Aorta (tissue), 5 donors: ENCODE data around the gene TMEM132C. TPM values are rescaled to one million over a fixed set of nuclear protein-coding genes. Genes with fewer than 3 reads are reported as not detected.

Experiments used
- ATAC-seq: fragments of 200-7000 bp; cut with Tn5 transposase; one replicate; pipeline ENCODE4 v1.9.1; 2022; ENCODE audit warnings: moderate library complexity; ENCODE audit not compliant: low FRiP score
- DNase-seq, 2 donors: peaks; one replicate each; pipeline ENCODE4 v3.0.0-alpha.2; 2020
- H3K27ac ChIP-seq, 2 donors: one replicate each; pipeline ENCODE4 v1.5.1; 2013; ENCODE audit warnings: low read length in 2 of 2, mild to moderate bottlenecking in 2 of 2, moderate library complexity in 2 of 2, control low read depth in 1 of 2, inconsistent platforms in 1 of 2, low read depth in 1 of 2
- H3K27me3 ChIP-seq, 2 donors: one replicate each; pipeline ENCODE4 v1.6.1; 2013; ENCODE audit warnings: control low read depth in 1 of 2, low read length in 1 of 2, mild to moderate bottlenecking in 1 of 2, moderate library complexity in 1 of 2; ENCODE audit not compliant: insufficient read depth in 2 of 2, control insufficient read depth in 1 of 2
- H3K36me3 ChIP-seq, 2 donors: one replicate each; pipeline ENCODE4 v1.6.1; 2013; ENCODE audit warnings: control low read depth in 1 of 2, low read length in 1 of 2, mild to moderate bottlenecking in 1 of 2; ENCODE audit not compliant: insufficient read depth in 2 of 2, control insufficient read depth in 1 of 2
- H3K4me1 ChIP-seq, 2 donors: one replicate each; pipeline ENCODE4 v1.6.1; 2013; ENCODE audit warnings: low read length in 2 of 2, control low read depth in 1 of 2, mild to moderate bottlenecking in 1 of 2, moderate library complexity in 1 of 2; ENCODE audit not compliant: insufficient read depth in 2 of 2, control insufficient read depth in 1 of 2
- H3K4me3 ChIP-seq, 2 donors: one replicate each; pipeline ENCODE4 v1.5.1; 2013; ENCODE audit warnings: low read length in 2 of 2, control low read depth in 1 of 2, mild to moderate bottlenecking in 1 of 2
- H3K9me3 ChIP-seq: one replicate; pipeline ENCODE4 v1.6.1; 2013; ENCODE audit warnings: mild to moderate bottlenecking, low read length; ENCODE audit not compliant: control insufficient read depth
- WGBS, 2 donors: extraction: QIAGEN DNeasy Blood & Tissue Kit; methylation state at CpG; one replicate each; pipeline ENCODE4 v1.1.7; 2013; 5-methylcytosine and 5-hydroxymethylcytosine counted together
- intact Hi-C, 2 donors: fragments of 100-400 bp; cut with DNase I; formaldehyde crosslinking; loops; one replicate each; pipeline versions ENCODE4 v1.14.2 to v1.15.0; 2022
- polyA plus RNA-seq, 2 donors: library from polyadenylated mRNA; stranded (reverse); fragments of 200-250 nt; gene quantifications; one replicate each; pipeline ENCODE4 v1.2.3, GENCODE V29; 2013
- total RNA-seq, 2 donors: library from RNA; stranded (reverse); fragmentation: NEBNext Ultra II Directional; extraction: Animal tissue kit (Norgen Biotek cat#: 25700); gene quantifications; one replicate each; pipeline ENCODE4 v1.2.1, GENCODE V29; 2021
- donor health status: healthy with polysubstance abuse.
- donor health status: Bipolar disorder and iron deficiency.
- donor health status: DM: no; HTN: no; CAD: no.
- donor health status: DM: no; HTN: no; CAD: no.
- donor health status: DM: yes; HTN: yes; CAD: no.

The TMEM132C gene
- total and polyA plus RNA-seq, 4 donors, result 0.49 to 0.78 TPM; not detected in 2

GRCh38 chr12:128381946-128382345 is 115.0 kb downstream of the TMEM132C start:
- Histone ChIP-seq H3K9me3 (no peaks in the 10 kb centered on the region), H3K27me3 (no peaks in the 10 kb centered on the region), H3K36me3 (no peaks in the 10 kb centered on the region), H3K27ac (no peak overlapping the region), H3K4me3 (no peak overlapping the region), H3K4me1 (no peaks in the 10 kb centered on the region)
- intact Hi-C loops, result no loop called here
- DNase-seq (no peak), ATAC-seq (no peak)
- 29 to 32% methylated on average over 10 of the region's 10 CpGs for WGBS, 2 donors

DNA sequence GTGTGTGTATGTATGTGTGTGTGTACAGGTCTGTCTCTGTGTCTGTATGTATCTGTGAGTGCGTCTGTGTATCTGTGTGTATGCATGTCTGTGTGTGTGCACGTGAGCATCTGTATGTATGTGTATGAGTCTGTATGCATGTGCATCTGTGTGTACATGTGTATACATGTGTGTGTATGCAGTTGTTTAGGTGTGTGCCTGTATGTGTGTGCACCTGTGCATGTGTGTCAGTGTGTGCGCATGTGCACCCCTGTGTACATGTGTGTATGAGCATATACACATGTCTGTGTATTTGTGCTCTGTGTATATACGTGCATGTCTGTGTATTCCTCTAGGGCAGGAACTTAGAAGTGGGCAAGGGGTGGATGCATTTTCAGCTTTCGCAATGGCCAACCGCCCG is 116.0 kb downstream of the TMEM132C start:
- intact Hi-C loops, result no loop called here
- no peaks in the 10 kb centered on the region for H3K27me3 ChIP-seq
- H3K27ac ChIP-seq, result no peak overlapping the region
- no peak overlapping the region for H3K4me3 ChIP-seq
- no peaks in the 10 kb centered on the region for H3K36me3 ChIP-seq
- no peak for DNase-seq
- WGBS, 2 donors, result 80 to 86% methylated on average over 7 of the region's 7 CpGs
- no peaks in the 10 kb centered on the region for H3K4me1 ChIP-seq
- H3K9me3 ChIP-seq, result no peaks in the 10 kb centered on the region
- no peak for ATAC-seq

GRCh38 chr12:128383357-128383937 is 116.5 kb downstream of the TMEM132C start:
- no peaks in the 10 kb centered on the region for H3K27me3 ChIP-seq

GRCh38 chr12:128385736-128386135 is 118.8 kb downstream of the TMEM132C start:
- no peak overlapping the region for H3K27ac ChIP-seq
- no peaks in the 10 kb centered on the region for H3K4me1 ChIP-seq
- WGBS, 2 donors, result 92 to 95% methylated on average over 9 of the region's 9 CpGs
- no peak overlapping the region for H3K4me3 ChIP-seq
- H3K27me3 ChIP-seq, result no peaks in the 10 kb centered on the region
- H3K9me3 ChIP-seq, result no peaks in the 10 kb centered on the region
- intact Hi-C loops, result no loop called here
- no peak for DNase-seq
- H3K36me3 ChIP-seq, result no peaks in the 10 kb centered on the region
- no peak for ATAC-seq

More at GRCh38 chr12:128383357-128383937, 116.5 kb downstream of the TMEM132C start:
- no peak overlapping the region for H3K27ac ChIP-seq
- H3K9me3 ChIP-seq, result no peaks in the 10 kb centered on the region
- DNase-seq, result no peak
- intact Hi-C loops, result no loop called here
- H3K4me1 ChIP-seq, result no peaks in the 10 kb centered on the region
- H3K36me3 ChIP-seq, result no peaks in the 10 kb centered on the region
- H3K4me3 ChIP-seq, result no peak overlapping the region
- no peak for ATAC-seq
- WGBS, 2 donors, result 40 to 49% methylated on average over 18 of the region's 18 CpGs

DNA sequence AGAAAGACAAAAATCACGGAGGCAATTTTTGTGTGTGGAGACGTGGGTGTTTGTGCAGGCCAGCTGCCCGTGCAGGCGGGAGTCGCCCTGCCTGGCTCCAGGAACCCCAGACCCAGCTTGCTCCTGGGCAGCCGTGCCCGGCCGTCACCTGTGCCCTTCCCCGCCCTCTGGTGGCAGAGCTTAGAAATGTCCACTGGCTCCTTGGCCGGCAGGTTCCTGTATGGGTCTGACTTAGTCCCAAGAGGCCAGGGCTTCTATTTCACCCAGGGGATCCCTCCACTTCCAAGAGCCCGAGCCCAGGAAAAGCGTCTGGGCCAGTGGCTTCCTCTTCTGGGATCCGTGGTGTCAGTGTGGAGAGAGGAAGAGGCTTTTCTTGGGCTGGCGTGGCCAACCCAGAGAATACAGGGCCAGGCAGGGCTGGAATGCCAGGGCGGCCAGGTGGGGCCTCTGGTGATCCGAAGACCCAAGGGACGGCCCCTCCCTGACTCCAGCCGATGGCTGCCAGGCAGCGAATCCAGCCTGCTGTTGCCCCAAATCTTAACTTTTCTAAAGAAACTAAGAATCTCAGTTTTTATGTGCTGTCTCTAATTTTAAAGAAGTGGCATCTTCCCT is 120.9 kb downstream of the TMEM132C start:
- Histone ChIP-seq H3K27me3 (no peaks in the 10 kb centered on the region), H3K36me3 (no peaks in the 10 kb centered on the region), H3K4me3 (no peak overlapping the region), H3K4me1 (no peaks in the 10 kb centered on the region), H3K9me3 (no peaks in the 10 kb centered on the region), H3K27ac (no peak overlapping the region)
- intact Hi-C loops, result no loop called here
- ATAC-seq, result no peak
- 15 to 18% methylated on average over 19 of the region's 19 CpGs for WGBS, 2 donors
- DNase-seq, result no peak

- Histone ChIP-seq H3K27me3 (no peaks in the 10 kb centered on the region), H3K9me3 (peaks cover under 1% of the 10 kb centered on the region), H3K36me3 (no peaks in the 10 kb centered on the region), H3K27ac (no peak overlapping the region), H3K4me1 (no peaks in the 10 kb centered on the region), H3K4me3 (no peak overlapping the region)
- DNase-seq (no peak), ATAC-seq (peak; percentile 58)
- 21 to 45% methylated on average over 14 of the region's 14 CpGs for WGBS, 2 donors
- intact Hi-C loops, result no loop called here
Observed at GRCh38 chr12:128388461-128389000, 121.6 kb downstream of the TMEM132C start.

DNA sequence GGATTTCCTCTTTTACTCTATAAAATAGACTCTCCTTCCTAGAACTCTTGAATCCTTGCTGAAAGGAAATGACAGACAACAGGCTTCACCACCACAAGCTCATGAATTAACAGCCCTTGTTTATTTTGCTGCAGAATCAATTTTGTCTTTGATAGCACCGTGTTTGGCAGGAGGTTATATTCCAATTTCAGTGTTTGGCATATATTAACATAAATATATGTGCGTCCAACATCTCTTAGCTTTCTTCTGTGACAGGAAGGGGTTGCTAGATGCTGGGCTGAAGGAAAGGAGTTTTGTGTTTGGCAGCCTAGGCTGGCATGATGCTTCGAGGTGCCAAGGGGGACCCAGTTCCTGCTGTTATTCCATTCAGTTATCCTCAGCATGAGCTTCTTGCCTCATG is 126.4 kb downstream of the TMEM132C start:
- WGBS, 2 donors, result 55 to 58% methylated on average over 3 of the region's 3 CpGs
- Histone ChIP-seq H3K4me3 (no peak overlapping the region), H3K36me3 (no peaks in the 10 kb centered on the region), H3K9me3 (peaks cover 3% of the 10 kb centered on the region), H3K27ac (no peak overlapping the region), H3K27me3 (no peaks in the 10 kb centered on the region), H3K4me1 (no peaks in the 10 kb centered on the region)
- ATAC-seq (no peak), DNase-seq (no peak)
- intact Hi-C loops, result no loop called here

- H3K9me3 ChIP-seq, result peaks cover 3% of the 10 kb centered on the region
- 60 to 73% methylated on average over 2 of the region's 2 CpGs for WGBS, 2 donors
- H3K4me1 ChIP-seq, result no peaks in the 10 kb centered on the region
- H3K27me3 ChIP-seq, result no peaks in the 10 kb centered on the region
- H3K36me3 ChIP-seq, result no peaks in the 10 kb centered on the region
- intact Hi-C loops, result no loop called here
- ATAC-seq (no peak), DNase-seq (no peak)
- no peak overlapping the region for H3K27ac ChIP-seq
- no peak overlapping the region for H3K4me3 ChIP-seq
Observed at GRCh38 chr12:128394137-128394536, 127.2 kb downstream of the TMEM132C start.

DNA sequence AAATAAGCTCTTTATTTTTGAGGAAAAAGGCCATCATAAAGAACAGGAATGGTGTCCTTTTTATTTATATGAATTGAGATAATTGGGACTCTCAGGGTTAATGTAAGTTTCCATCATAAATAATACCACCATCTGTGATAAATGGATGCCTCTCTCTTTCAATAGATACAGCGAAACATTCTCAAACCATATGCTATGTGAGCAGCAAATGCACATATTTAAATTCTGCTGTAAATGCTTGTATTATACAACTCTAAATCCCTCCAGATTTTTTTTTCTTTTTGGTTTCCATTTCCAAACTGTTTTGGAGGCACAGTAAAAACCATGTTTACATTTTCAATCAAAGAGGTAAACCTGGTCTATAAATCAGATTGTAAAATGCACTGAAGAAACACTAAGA is 132.3 kb downstream of the TMEM132C start:
- ATAC-seq (no peak), DNase-seq (no peak)
- Histone ChIP-seq H3K27ac (no peak overlapping the region), H3K4me3 (no peak overlapping the region), H3K27me3 (no peaks in the 10 kb centered on the region), H3K9me3 (no peaks in the 10 kb centered on the region), H3K36me3 (no peaks in the 10 kb centered on the region), H3K4me1 (no peaks in the 10 kb centered on the region)
- intact Hi-C loops, result no loop called here
- WGBS, 2 donors, result 61 to 69% methylated on average over 1 of the region's 1 CpG
